Heart left ventricle (tissue), 16 donors: Measurements from ENCODE around the gene NNAT. TPM values are rescaled to one million over a fixed set of nuclear protein-coding genes. Genes with fewer than 3 reads are reported as not detected.
"Not testable (repeated sequence)": the region's sequence is repeated elsewhere in the genome, so short reads cannot be mapped to it uniquely, and the experiment has no call there.

ENCODE experiments used
- ATAC-seq, 4 donors: fragments of 200-7000 bp; cut with Tn5 transposase; one replicate each; pipeline ENCODE4 v1.9.1; 2020 to 2022; ENCODE audit warnings: moderate library complexity in 4 of 4, mild to moderate bottlenecking in 3 of 4, moderate number of reproducible peaks in 1 of 4
- DNase-seq, 5 donors: peaks; one replicate each; pipeline ENCODE4 v3.0.0-alpha.2; 2020
- H3K27ac ChIP-seq, 12 donors: fragments of 200-600 bp; sonication (generic) in 4 of 12; one replicate each; pipeline versions ENCODE4 v1.5.0 to v1.8.0; 2016 to 2022; ENCODE audit warnings: mild to moderate bottlenecking in 2 of 12
- H3K27me3 ChIP-seq, 9 donors: fragments of 200-600 bp; sonication (generic) in 2 of 9; one replicate each; pipeline versions ENCODE4 v1.5.1 to v1.8.0; 2016 to 2022; ENCODE audit warnings: mild to moderate bottlenecking in 3 of 9
- H3K36me3 ChIP-seq, 9 donors: fragments of 200-600 bp; sonication (generic) in 2 of 9; one replicate each; pipeline versions ENCODE4 v1.5.0 to v1.8.0; 2018 to 2022; ENCODE audit warnings: mild to moderate bottlenecking in 2 of 9
- H3K4me1 ChIP-seq, 12 donors: fragments of 200-600 bp; sonication (generic) in 4 of 12; one replicate each; pipeline versions ENCODE4 v1.5.0 to v1.8.0; 2016 to 2022; ENCODE audit warnings: mild to moderate bottlenecking in 3 of 12
- H3K4me3 ChIP-seq, 12 donors: fragments of 200-600 bp; sonication (generic) in 4 of 12; one replicate each; pipeline versions ENCODE4 v1.5.0 to v1.8.0; 2017 to 2022; ENCODE audit warnings: mild to moderate bottlenecking in 9 of 12, moderate library complexity in 4 of 12
- H3K9me3 ChIP-seq, 12 donors: fragments of 200-600 bp; sonication (generic) in 4 of 12; one replicate each; pipeline versions ENCODE4 v1.5.0 to v1.8.0; 2016 to 2022; ENCODE audit warnings: mild to moderate bottlenecking in 1 of 12
- CTCF ChIP-seq, 12 donors: fragments of 200-600 bp; sonication (generic) in 4 of 12; IDR thresholded peaks; one replicate each; pipeline versions ENCODE4 v1.5.0 to v1.8.0; 2018 to 2022; ENCODE audit warnings: antibody characterized with exemption in 12 of 12, mild to moderate bottlenecking in 5 of 12
- POLR2A ChIP-seq, 2 donors: fragments of 450-650 bp; IDR thresholded peaks; one replicate each; pipeline ENCODE4 v1.6.1; 2017; ENCODE audit warnings: antibody characterized with exemption in 2 of 2, mild to moderate bottlenecking in 2 of 2, moderate library complexity in 2 of 2
- WGBS, 4 donors: extraction: QIAGEN DNeasy Blood & Tissue Kit in 2 of 4; methylation state at CpG; one replicate each; pipeline versions ENCODE4 v1.1.5 to v1.1.7; 2013 to 2018; 5-methylcytosine and 5-hydroxymethylcytosine counted together
- intact Hi-C, 10 donors: fragments of 100-400 bp; cut with DNase I; formaldehyde crosslinking; loops; one replicate each; pipeline versions ENCODE4 v1.11.1 to v1.14.2; 2022
- polyA plus RNA-seq, 2 donors: library from polyadenylated mRNA; stranded (reverse); fragments of 200-250 nt; gene quantifications; one replicate each; pipeline ENCODE4 v1.2.3, GENCODE V29; 2013
- total RNA-seq, 9 donors: library from RNA; depleted of rRNA in 2 of 9; stranded (reverse); fragments of >200 nt in 2 of 9; fragmentation: NEBNext Ultra II Directional in 3 of 9; extraction: Animal tissue kit (Norgen Biotek cat#: 25700) in 3 of 9; gene quantifications; one replicate each; pipeline versions ENCODE4 v1.1.0 to v1.2.4, GENCODE V29; 2016 to 2023
- donor health status: ischemic (EF 13 %, LVEDD 7.1; RV severe dilation, severe dysfunction).
- donor health status: healthy with polysubstance abuse.
- donor health status: DM: no; HTN: yes; CAD: no.
- donor health status: DM: no; HTN: no; CAD: no.
- donor health status: ischemic (EF 25% LVEDD 6.9; RV normal size, moderate dysfunction).
- donor health status: ischemic (EF 25% LVEDD 5.7; RV mildly dilated, moderate dysfunction).
- donor health status: healthy.
- donor health status: DM: yes; HTN: yes; CAD: no.
- donor health status: ischemic (EF 35%, LVEDD 5.7; RV mildly dilated, moderate dysfunction).
- donor health status: nonischemic (EF 11% LVEDD 7.7; RV severe dilation, severe dysfunction).
- donor health status: DM: yes; HTN: yes; CAD: no.
- donor health status: PGD.
- donor health status: ischemic (EF 29% LVEDD 5.4; RV normal size, mild dysfunction).
- donor health status: nonischemic (EF 23%, LVEDD 6.1; RV moderate dilation, normal function).

NNAT gene
- total and polyA plus RNA-seq, 11 donors: 0.23 to 4.6 (median 0.57) TPM; not detected in 5

DNA sequence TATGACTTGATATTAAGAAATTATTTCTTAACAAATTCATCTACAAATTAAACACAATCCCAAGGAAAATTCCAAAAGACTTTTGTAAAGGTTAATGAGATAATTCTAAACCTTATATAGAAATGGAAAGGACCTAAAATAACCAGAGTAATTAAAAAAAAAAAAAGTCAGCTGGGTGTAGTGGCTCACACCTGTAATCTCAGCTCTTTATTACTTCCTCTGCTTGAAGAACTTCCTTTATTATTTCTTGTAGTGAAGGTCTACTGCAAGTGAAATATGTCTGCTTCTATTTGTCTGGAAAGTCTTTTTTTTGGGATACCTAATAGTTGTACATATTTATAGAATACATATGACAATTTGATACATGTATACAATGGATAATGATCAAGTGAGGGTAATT lies 26.9 kb downstream of the NNAT start:
- Histone ChIP-seq H3K4me3 (no peak overlapping the region), H3K9me3 (peaks cover 0 to 6% (median 0%) of the 10 kb centered on the region in 12 donors), H3K4me1 (no peaks in the 10 kb centered on the region), H3K27me3 (peaks cover 0 to 9% (median 0%) of the 10 kb centered on the region in 9 donors), H3K36me3 (no peaks in the 10 kb centered on the region), H3K27ac (no peak overlapping the region)
- TF ChIP-seq CTCF (IDR thresholded peaks at IDR 0.05) (no peak), POLR2A (IDR thresholded peaks at IDR 0.05) (no peak)
- DNase-seq (no peak), ATAC-seq (no peak)
- intact Hi-C loops: no loop called here

DNA sequence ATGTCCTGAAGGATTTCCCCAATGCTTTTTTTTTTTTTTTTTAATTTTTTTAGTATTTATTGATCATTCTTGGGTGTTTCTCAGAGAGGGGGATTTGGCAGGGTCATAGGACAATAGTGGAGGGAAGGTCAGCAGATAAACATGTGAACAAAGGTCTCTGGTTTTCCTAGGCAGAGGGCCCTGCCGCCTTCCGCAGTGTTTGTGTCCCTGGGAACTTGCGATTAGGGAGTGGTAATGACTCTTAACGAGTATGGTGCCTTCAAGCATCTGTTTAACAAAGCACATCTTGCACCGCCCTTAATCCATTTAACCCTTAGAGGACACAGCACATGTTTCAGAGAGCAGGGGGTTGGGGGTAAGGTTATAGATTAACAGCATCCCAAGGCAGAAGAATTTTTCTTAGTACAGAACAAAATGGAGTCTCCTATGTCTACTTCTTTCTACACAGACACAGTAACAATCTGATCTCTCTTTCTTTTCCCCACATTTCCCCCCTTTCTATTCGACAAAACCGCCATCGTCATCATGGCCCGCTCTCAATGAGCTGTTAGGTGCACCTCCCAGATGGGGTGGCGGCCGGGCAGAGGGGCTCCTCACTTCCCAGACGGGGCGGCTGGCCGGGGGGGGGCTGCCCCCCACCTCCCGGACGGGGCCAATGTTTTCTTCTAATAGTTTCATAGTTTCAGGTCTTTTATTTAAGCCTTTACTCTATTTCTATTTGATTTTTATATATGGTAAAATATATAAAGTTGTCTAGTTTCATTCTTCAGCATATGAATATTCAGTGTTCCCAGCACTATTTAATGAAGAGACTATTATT lies 29.3 kb downstream of the NNAT start:
- ATAC-seq, H3K4me1 ChIP-seq, DNase-seq, H3K36me3 ChIP-seq, H3K4me3 ChIP-seq, H3K27me3 ChIP-seq, H3K27ac ChIP-seq, H3K9me3 ChIP-seq, intact Hi-C loops: not testable (repeated sequence)
- WGBS, 4 donors: 66 to 67% (median 66%) methylated on average over 16 of the region's 16 CpGs

- H3K36me3 ChIP-seq, H3K4me1 ChIP-seq, intact Hi-C loops, H3K27me3 ChIP-seq, ATAC-seq, H3K9me3 ChIP-seq, DNase-seq, H3K4me3 ChIP-seq, H3K27ac ChIP-seq: not testable (repeated sequence)
- WGBS, 4 donors: 79 to 87% (median 84%) methylated on average over 2 of the region's 2 CpGs
Observed at GRCh38 chr20:37551660-37552059, 30.6 kb downstream of the NNAT start.

- ATAC-seq (no peak), DNase-seq (no peak)
- H3K4me3 ChIP-seq: no peak overlapping the region
- H3K27me3 ChIP-seq: peaks cover 0 to 12% (median 0%) of the 10 kb centered on the region in 9 donors
- no peaks in the 10 kb centered on the region for H3K36me3 ChIP-seq
- 61 to 67% (median 64%) methylated on average over 1 of the region's 1 CpG for WGBS, 4 donors
- TF ChIP-seq CTCF (IDR thresholded peaks at IDR 0.05): no peak
- TF ChIP-seq POLR2A (IDR thresholded peaks at IDR 0.05): no peak
- H3K27ac ChIP-seq: no peak overlapping the region
- H3K4me1 ChIP-seq: no peaks in the 10 kb centered on the region
- peaks cover 0 to 6% (median 0%) of the 10 kb centered on the region in 12 donors for H3K9me3 ChIP-seq
- intact Hi-C loops: no loop called here
Observed at GRCh38 chr20:37552415-37552814, 31.4 kb downstream of the NNAT start.

GRCh38 chr20:37554721-37555298 lies 33.8 kb downstream of the NNAT start:
- H3K9me3 ChIP-seq, ATAC-seq, H3K27ac ChIP-seq, H3K4me3 ChIP-seq, H3K36me3 ChIP-seq, DNase-seq, intact Hi-C loops, H3K4me1 ChIP-seq: not testable (repeated sequence)
- 76 to 79% (median 78%) methylated on average over 13 of the region's 13 CpGs for WGBS, 4 donors
- H3K27me3 ChIP-seq: peaks cover 0 to 12% (median 0%) of the 10 kb centered on the region in 9 donors
